HEK293 (cell line): ENCODE results near the gene STARD13.

Source experiments
- CTCF ChIA-PET: fragments of 350-600 bp; formaldehyde crosslinking; extraction: SDS; loops from one replicate; lab custom pipeline; 2021; ENCODE audit warnings: antibody characterized with exemption; lab: Yijun Ruan, JAX
- POLR2A ChIA-PET: fragments of 300-600 bp; formaldehyde crosslinking; extraction: SDS; loops from one replicate; lab custom pipeline; 2020; ENCODE audit warnings: antibody characterized with exemption, inconsistent platforms; lab: Yijun Ruan, JAX
- H3K27ac ChIP-seq: fragments of 200-500 bp; sonication (Bioruptor generic); 2 replicates; pipeline ENCODE4 v1.5.1; 2014; ENCODE audit warnings: low read depth, low read length, control low read depth, inconsistent platforms; ENCODE audit errors: extremely low read depth
- H3K36me3 ChIP-seq, 2 experiments: fragments of 200-500 bp in 1 of 2; sonication (Bioruptor generic) in 1 of 2; 1 replicate in 1 of 2; 2 replicates in 1 of 2; pipeline ENCODE4 v1.5.1; 2014 to 2017; ENCODE audit warnings: inconsistent platforms in 2 of 2, low read length in 2 of 2; ENCODE audit not compliant: control insufficient read depth in 2 of 2, insufficient read depth in 1 of 2
- H3K4me1 ChIP-seq: fragments of 200-500 bp; sonication (Bioruptor generic); 2 replicates; pipeline ENCODE4 v1.5.1; 2014; ENCODE audit warnings: mild to moderate bottlenecking, low read length, inconsistent platforms; ENCODE audit not compliant: control insufficient read depth, insufficient read depth
- H3K4me3 ChIP-seq: 2 replicates; pipeline ENCODE4 v1.5.1; 2011; ENCODE audit warnings: low read depth, mild to moderate bottlenecking, control low read depth, low read length, moderate library complexity
- H3K9me3 ChIP-seq: fragments of 200-500 bp; sonication (Bioruptor generic); 2 replicates; pipeline ENCODE4 v1.5.1; 2014; ENCODE audit warnings: low read depth, low read length, inconsistent platforms; ENCODE audit not compliant: control insufficient read depth, insufficient read depth
- FEZF1 ChIP-seq: fragments of 450-650 bp; formaldehyde crosslinking; IDR thresholded peaks from 2 replicates; pipeline ENCODE4 v1.5.1; 2016; ENCODE audit warnings: missing biosample characterization, missing genetic modification characterization
- KLF7 ChIP-seq: fragments of 450-650 bp; formaldehyde crosslinking; IDR thresholded peaks from 2 replicates; pipeline ENCODE4 v1.5.1; 2016; ENCODE audit warnings: missing biosample characterization, missing genetic modification characterization, borderline replicate concordance
- OVOL3 ChIP-seq: fragments of 450-650 bp; formaldehyde crosslinking; IDR thresholded peaks from 2 replicates; pipeline ENCODE4 v1.5.1; 2016; ENCODE audit warnings: missing biosample characterization, missing genetic modification characterization
- PRDM1 ChIP-seq: fragments of 450-650 bp; formaldehyde crosslinking; IDR thresholded peaks from 2 replicates; pipeline ENCODE4; 2016; ENCODE audit warnings: missing biosample characterization, missing genetic modification characterization
- RBAK ChIP-seq: fragments of 450-650 bp; formaldehyde crosslinking; IDR thresholded peaks from 2 replicates; pipeline ENCODE4 v1.5.1; 2016; ENCODE audit warnings: missing biosample characterization, missing genetic modification characterization
- ZBTB17 ChIP-seq: fragments of 450-650 bp; formaldehyde crosslinking; IDR thresholded peaks from 2 replicates; pipeline ENCODE4 v1.5.1; 2016; ENCODE audit warnings: missing biosample characterization, missing genetic modification characterization
- ZEB2 ChIP-seq: fragments of 450-650 bp; formaldehyde crosslinking; IDR thresholded peaks from 2 replicates; pipeline ENCODE4 v1.5.1; 2016; ENCODE audit warnings: missing biosample characterization, missing genetic modification characterization
- ZFHX2 ChIP-seq: fragments of 450-650 bp; formaldehyde crosslinking; conservative IDR thresholded peaks from 2 replicates; pipeline ENCODE4 v1.5.1; 2016; ENCODE audit warnings: missing biosample characterization, missing genetic modification characterization
- ZIC2 ChIP-seq: fragments of 450-650 bp; formaldehyde crosslinking; IDR thresholded peaks from 2 replicates; pipeline ENCODE4 v1.5.1; 2016; ENCODE audit warnings: missing biosample characterization, missing genetic modification characterization
- ZNF133 ChIP-seq: fragments of 450-650 bp; formaldehyde crosslinking; IDR thresholded peaks from 2 replicates; pipeline ENCODE4 v1.5.1; 2016; ENCODE audit warnings: missing biosample characterization, missing genetic modification characterization
- ZNF266 ChIP-seq: fragments of 450-650 bp; formaldehyde crosslinking; IDR thresholded peaks from 2 replicates; pipeline ENCODE4 v1.5.1; 2016; ENCODE audit warnings: missing biosample characterization, missing genetic modification characterization, low read depth
- ZNF280D ChIP-seq: fragments of 450-650 bp; formaldehyde crosslinking; IDR thresholded peaks from 2 replicates; pipeline ENCODE4 v1.5.1; 2016; ENCODE audit warnings: missing biosample characterization, missing genetic modification characterization
- ZNF311 ChIP-seq: fragments of 450-650 bp; formaldehyde crosslinking; IDR thresholded peaks from 2 replicates; pipeline ENCODE4 v1.5.1; 2017; ENCODE audit warnings: missing biosample characterization, missing genetic modification characterization, borderline replicate concordance
- ZNF354C ChIP-seq: fragments of 450-650 bp; formaldehyde crosslinking; IDR thresholded peaks from 2 replicates; pipeline ENCODE4 v1.5.1; 2016; ENCODE audit warnings: missing biosample characterization, missing genetic modification characterization, low read depth, borderline replicate concordance
- ZSCAN5A ChIP-seq: fragments of 450-650 bp; formaldehyde crosslinking; IDR thresholded peaks from 2 replicates; pipeline ENCODE4 v1.5.1; 2016; ENCODE audit warnings: missing biosample characterization, missing genetic modification characterization

STARD13 gene

GRCh38 chr13:33280923-33281322 lies 4.6 kb downstream of the STARD13 start:
- POLR2A ChIA-PET, result no interaction called here

GRCh38 chr13:33280279-33280905 lies 5.2 kb downstream of the STARD13 start:
- Histone ChIP-seq H3K9me3 (no peaks in the 10 kb centered on the region), H3K36me3 (no peaks in the 10 kb centered on the region), H3K4me1 (no peaks in the 10 kb centered on the region), H3K4me3 (no peak overlapping the region), H3K27ac (no peak overlapping the region)
- CTCF ChIA-PET, result no interaction called here
- POLR2A ChIA-PET, result no interaction called here
- TF ChIP-seq ZNF354C (tag by site-specific recombination) (no peak), KLF7 (tag by site-specific recombination) (no peak), RBAK (no peak), PRDM1 (tag by site-specific recombination) (peak; percentile 93), ZNF133 (tag by site-specific recombination) (no peak), ZIC2 (tag by site-specific recombination) (no peak), ZNF266 (tag by site-specific recombination) (no peak), ZBTB17 (tag by site-specific recombination) (peak; percentile 49; the same call in 1 of the 2 replicates), ZEB2 (tag by site-specific recombination) (no peak), ZNF280D (tag by site-specific recombination) (no peak)

More at GRCh38 chr13:33280923-33281322, 4.6 kb downstream of the STARD13 start:
- Histone ChIP-seq H3K36me3 (no peaks in the 10 kb centered on the region), H3K4me3 (no peak overlapping the region), H3K9me3 (no peaks in the 10 kb centered on the region), H3K4me1 (no peaks in the 10 kb centered on the region), H3K27ac (no peak overlapping the region)
- CTCF ChIA-PET, result no interaction called here
- TF ChIP-seq OVOL3 (tag by site-specific recombination) (no peak), ZNF311 (no peak), ZFHX2 (no peak)

- Histone ChIP-seq H3K9me3 (no peaks in the 10 kb centered on the region), H3K36me3 (no peaks in the 10 kb centered on the region)
- TF ChIP-seq FEZF1 (tag by site-specific recombination) (peak; percentile 41), ZSCAN5A (tag by site-specific recombination) (no peak)
- TF ChIP-seq, all 188 proteins: peak for 1
- POLR2A ChIA-PET, result no interaction called here
- CTCF ChIA-PET, result no interaction called here
- no peaks in the 10 kb centered on the region for H3K4me1 ChIP-seq
- no peak overlapping the region for H3K4me3 ChIP-seq
- no peak overlapping the region for H3K27ac ChIP-seq
These were observed 5.9 kb downstream of the STARD13 start for GRCh38 chr13:33279414-33280278.
